HG02759 (cell line): Measurements from ENCODE around the gene NBL1.

Experiments
- ATAC-seq: cut with Tn5 transposase; IDR thresholded peaks from one replicate; pipeline ENCODE4 v1.9.1; 2021; ENCODE audit warnings: mild to moderate bottlenecking, moderate library complexity; ENCODE audit not compliant: unreplicated experiment

The NBL1 gene

GRCh38 chr1:19695772-19696171 is 51.7 kb downstream of the NBL1 start:
- no peak for ATAC-seq

DNA sequence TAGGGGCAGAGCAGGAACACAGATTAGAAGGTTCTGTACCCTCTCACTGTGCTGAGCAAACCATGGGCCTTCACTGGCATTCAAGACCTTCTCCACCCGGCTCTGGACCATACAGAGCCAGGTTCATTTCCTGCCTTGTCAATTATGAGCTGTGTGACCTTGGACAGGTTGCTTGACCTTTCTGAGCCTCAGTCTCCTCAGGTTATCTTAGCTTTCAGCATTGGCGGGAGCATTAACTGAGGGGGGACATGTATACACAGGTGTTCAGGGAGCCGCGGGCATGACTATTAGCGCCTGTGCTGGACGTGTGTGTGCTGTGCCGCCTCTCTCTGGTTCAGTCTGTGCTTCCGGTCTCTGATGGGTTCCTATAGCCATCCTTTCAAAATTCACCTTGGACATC is 52.7 kb downstream of the NBL1 start:
- ATAC-seq: no peak

DNA sequence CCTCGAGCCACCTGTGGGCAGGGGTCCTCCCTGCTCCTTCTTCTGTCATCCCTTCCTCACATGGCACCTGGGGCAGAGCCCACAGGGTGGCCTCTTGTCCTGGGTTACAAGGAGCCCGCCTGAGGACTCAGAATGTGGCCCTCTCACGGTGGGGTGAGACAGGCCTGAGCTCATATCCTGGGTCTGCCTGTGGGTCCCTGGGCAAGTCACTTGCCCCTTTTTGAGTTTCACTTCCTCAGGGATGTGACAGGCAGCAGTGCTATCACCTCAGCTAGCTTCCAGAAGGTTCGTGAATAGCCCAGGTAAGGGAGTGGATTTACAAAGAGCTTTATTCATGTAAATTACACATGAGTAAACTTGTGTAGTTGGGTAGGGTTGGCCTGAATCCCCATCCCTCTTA is 54.1 kb downstream of the NBL1 start:
- no peak for ATAC-seq

DNA sequence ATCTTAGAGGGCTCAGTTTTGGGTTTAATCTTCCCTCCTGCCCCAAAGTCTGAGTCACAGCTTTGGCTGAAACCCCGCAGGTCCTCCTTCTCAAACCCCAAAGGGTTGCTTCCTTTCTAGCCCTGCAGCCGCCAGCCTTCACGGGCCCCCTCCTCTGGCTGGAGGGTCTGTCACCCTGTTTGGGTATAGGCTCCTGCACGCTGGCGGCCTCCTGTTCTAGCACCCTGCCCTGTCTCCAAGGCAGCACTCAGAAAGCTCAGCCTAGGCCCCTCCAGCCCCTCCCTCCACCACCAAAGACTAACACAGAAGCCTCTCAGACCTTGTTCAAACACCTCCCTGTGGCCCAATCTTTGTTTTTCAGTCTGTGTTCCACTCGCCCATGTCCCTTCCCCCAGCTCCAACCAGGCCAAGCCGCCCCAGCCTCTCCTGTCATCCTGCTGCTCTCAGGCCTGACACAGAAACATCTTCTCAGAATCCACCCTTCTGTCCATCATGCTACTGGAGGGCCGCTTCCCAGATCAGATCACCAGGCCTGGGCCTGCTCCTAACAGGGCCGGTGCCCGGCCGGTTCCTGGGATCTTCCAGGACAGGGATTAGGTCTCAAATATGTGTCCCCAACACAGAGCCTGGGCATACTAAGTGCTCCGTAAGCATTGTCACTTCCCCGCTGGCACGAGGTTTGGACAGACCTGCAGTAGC is 56.1 kb downstream of the NBL1 start:
- no peak for ATAC-seq

- ATAC-seq: no peak
Measured at GRCh38 chr1:19703280-19703679, 59.2 kb downstream of the NBL1 start.

- ATAC-seq: no peak
Measured at GRCh38 chr1:19704247-19705113, 60.4 kb downstream of the NBL1 start.

- ATAC-seq: no peak
Measured at GRCh38 chr1:19705464-19705863, 61.4 kb downstream of the NBL1 start.

- no peak for ATAC-seq
Measured at GRCh38 chr1:19706136-19706535, 62.0 kb downstream of the NBL1 start.
